Neural progenitor cell (in vitro differentiated cells): ENCODE data around the gene TNFRSF1B. TPM values are rescaled to one million over a fixed set of nuclear protein-coding genes. Genes with fewer than 3 reads are reported as not detected.

Experiments
- DNase-seq: peaks from one replicate; pipeline ENCODE4 v3.0.0-alpha.2; 2016; ENCODE audit warnings: low spot score
- H2AFZ ChIP-seq: fragments of 200-600 bp; sonication (generic); replicated peaks from 2 replicates; pipeline ENCODE4 v1.6.1; 2016; ENCODE audit warnings: antibody characterized with exemption
- H3F3A ChIP-seq: fragments of 200-600 bp; sonication (generic); 2 replicates; pipeline ENCODE4 v1.6.1; 2016; ENCODE audit warnings: antibody characterized with exemption, low read depth
- H3K27ac ChIP-seq: fragments of 200-600 bp; sonication (generic); 2 replicates; pipeline ENCODE4 v1.5.1; 2016; ENCODE audit warnings: mild to moderate bottlenecking
- H3K27me3 ChIP-seq: fragments of 200-600 bp; sonication (generic); 2 replicates; pipeline ENCODE4 v1.6.1; 2016; ENCODE audit warnings: mild to moderate bottlenecking, moderate library complexity
- H3K36me3 ChIP-seq: fragments of 200-600 bp; sonication (generic); 2 replicates; pipeline ENCODE4 v1.5.1; 2016
- H3K4me1 ChIP-seq: fragments of 200-600 bp; sonication (generic); 2 replicates; pipeline ENCODE4 v1.6.1; 2016; ENCODE audit warnings: mixed run types
- H3K4me2 ChIP-seq: fragments of 200-600 bp; sonication (generic); 2 replicates; pipeline ENCODE4 v1.6.1; 2016
- H3K4me3 ChIP-seq: fragments of 200-600 bp; sonication (generic); 2 replicates; pipeline ENCODE4 v1.5.1; 2016
- H3K79me2 ChIP-seq: fragments of 200-600 bp; sonication (generic); 2 replicates; pipeline ENCODE4 v1.6.1; 2016; ENCODE audit warnings: low read depth
- H3K9ac ChIP-seq: fragments of 200-600 bp; sonication (generic); 2 replicates; pipeline ENCODE4 v1.6.1; 2016
- H3K9me3 ChIP-seq: fragments of 200-600 bp; sonication (generic); 2 replicates; pipeline ENCODE4 v1.5.1; 2016; ENCODE audit warnings: low read depth
- H4K20me1 ChIP-seq: fragments of 200-600 bp; sonication (generic); 2 replicates; pipeline ENCODE4 v1.6.1; 2016; ENCODE audit warnings: low read depth
- H3K27ac Mint-ChIP-seq: 3 replicates; pipeline ENCODE4 v1.8.0; 2021; ENCODE audit warnings: mixed read lengths
- H3K27me3 Mint-ChIP-seq: 2 replicates; pipeline ENCODE4 v1.8.0; 2022; ENCODE audit warnings: low read depth, mild to moderate bottlenecking, inconsistent platforms, moderate library complexity, mixed read lengths; ENCODE audit not compliant: insufficient read depth
- H3K36me3 Mint-ChIP-seq: 3 replicates; pipeline ENCODE4 v1.8.0; 2021; ENCODE audit warnings: mixed read lengths
- H3K4me1 Mint-ChIP-seq: 3 replicates; pipeline ENCODE4 v1.8.0; 2021; ENCODE audit warnings: mixed read lengths
- H3K4me3 Mint-ChIP-seq: 3 replicates; pipeline ENCODE4 v1.8.0; 2021; ENCODE audit warnings: mild to moderate bottlenecking, moderate library complexity, mixed read lengths
- H3K9me3 Mint-ChIP-seq: 3 replicates; pipeline ENCODE4 v1.8.0; 2020; ENCODE audit warnings: mixed read lengths
- CTCF ChIP-seq: fragments of 200-600 bp; sonication (generic); IDR thresholded peaks from 2 replicates; pipeline ENCODE4 v1.5.1; 2017; ENCODE audit warnings: antibody characterized with exemption, mild to moderate bottlenecking
- EZH2 ChIP-seq: fragments of 200-600 bp; sonication (generic); IDR thresholded peaks from 2 replicates; pipeline ENCODE4 v1.6.1; 2017; ENCODE audit warnings: antibody characterized with exemption, mild to moderate bottlenecking, moderate library complexity
- EZH2phosphoT487 ChIP-seq: fragments of 200-600 bp; sonication (generic); IDR thresholded peaks from 2 replicates; pipeline ENCODE4 v1.6.1; 2017; ENCODE audit warnings: antibody characterized with exemption
- total RNA-seq: library from RNA; depleted of rRNA; stranded (reverse); fragments of >200 nt; gene quantifications from 2 replicates; pipeline ENCODE4 v1.2.3, GENCODE V29; 2015; ENCODE audit warnings: low replicate concordance

Gene TNFRSF1B
- total RNA-seq, 1 donor from 2014 or later: 0.04 TPM

- Histone ChIP-seq H4K20me1 (peaks cover 25% of the 10 kb centered on the region), H3K9ac (peak overlapping the region; percentile 67)
- peak overlapping the region; percentile 93 for H3K4me3 Mint-ChIP-seq
These were observed 64.4 kb downstream of the TNFRSF1B start for GRCh38 chr1:12231276-12231595.

GRCh38 chr1:12232221-12232620 is 65.4 kb downstream of the TNFRSF1B start:
- no peak overlapping the region for H3K4me2 ChIP-seq
- H3K27ac ChIP-seq: no peak overlapping the region
- H3K9ac ChIP-seq: no peak overlapping the region
- DNase-seq: no peak
- Mint-ChIP-seq H3K36me3 (peaks cover 4% of the 10 kb centered on the region), H3K27me3 (no peaks in the 10 kb centered on the region), H3K4me3 (no peak overlapping the region), H3K9me3 (no peaks in the 10 kb centered on the region), H3K4me1 (peaks cover 9% of the 10 kb centered on the region), H3K27ac (no peak overlapping the region)
- no peaks in the 10 kb centered on the region for H3K36me3 ChIP-seq
- peaks cover 25% of the 10 kb centered on the region for H3K79me2 ChIP-seq
- no peak overlapping the region for H3K4me3 ChIP-seq
- no peak overlapping the region for H2AFZ ChIP-seq
- no peak for TF ChIP-seq CTCF
- no peak for TF ChIP-seq EZH2
- TF ChIP-seq EZH2phosphoT487: no peak
- no peaks in the 10 kb centered on the region for H3K27me3 ChIP-seq
- peaks cover 25% of the 10 kb centered on the region for H4K20me1 ChIP-seq
- no peaks in the 10 kb centered on the region for H3K9me3 ChIP-seq
- peaks cover 4% of the 10 kb centered on the region for H3F3A ChIP-seq
- H3K4me1 ChIP-seq: peaks cover 4% of the 10 kb centered on the region

More at GRCh38 chr1:12231276-12231595, 64.4 kb downstream of the TNFRSF1B start:
- H3K9me3 Mint-ChIP-seq: no peaks in the 10 kb centered on the region
- H3K79me2 ChIP-seq: peaks cover 25% of the 10 kb centered on the region
- no peak overlapping the region for H2AFZ ChIP-seq
- H3K4me3 ChIP-seq: peak overlapping the region; percentile 88
- peaks cover 4% of the 10 kb centered on the region for H3F3A ChIP-seq
- no peak for TF ChIP-seq EZH2phosphoT487
- no peak for TF ChIP-seq EZH2
- no peak for TF ChIP-seq CTCF
- H3K36me3 ChIP-seq: no peaks in the 10 kb centered on the region
- peaks cover 9% of the 10 kb centered on the region for H3K4me1 Mint-ChIP-seq
- no peak overlapping the region for H3K27ac ChIP-seq
- no peak overlapping the region for H3K27ac Mint-ChIP-seq
- H3K36me3 Mint-ChIP-seq: peaks cover 2% of the 10 kb centered on the region
- H3K27me3 ChIP-seq: no peaks in the 10 kb centered on the region
- H3K9me3 ChIP-seq: no peaks in the 10 kb centered on the region
- H3K4me2 ChIP-seq: peak overlapping the region; percentile 99
- peaks cover 4% of the 10 kb centered on the region for H3K4me1 ChIP-seq
- peaks cover 2% of the 10 kb centered on the region for H3K27me3 Mint-ChIP-seq
- peak; percentile 14 for DNase-seq

GRCh38 chr1:12244078-12244477 is 77.3 kb downstream of the TNFRSF1B start:
- H3K27me3 Mint-ChIP-seq: no peaks in the 10 kb centered on the region
- TF ChIP-seq CTCF: peak; percentile 66
- TF ChIP-seq EZH2phosphoT487: no peak
- TF ChIP-seq EZH2: no peak

More at GRCh38 chr1:12244078-12244477, 77.3 kb downstream of the TNFRSF1B start:
- Mint-ChIP-seq H3K27ac (no peak overlapping the region), H3K4me3 (no peak overlapping the region), H3K36me3 (peaks cover 9% of the 10 kb centered on the region), H3K4me1 (peaks cover under 1% of the 10 kb centered on the region), H3K9me3 (no peaks in the 10 kb centered on the region)
- DNase-seq: peak; percentile 38
- Histone ChIP-seq H3K4me3 (no peak overlapping the region), H3K9me3 (no peaks in the 10 kb centered on the region), H3K4me2 (no peak overlapping the region), H3K36me3 (peaks cover 9% of the 10 kb centered on the region), H3K27ac (no peak overlapping the region), H3F3A (no peaks in the 10 kb centered on the region), H2AFZ (no peak overlapping the region), H3K79me2 (no peaks in the 10 kb centered on the region), H3K27me3 (no peaks in the 10 kb centered on the region), H3K9ac (no peak overlapping the region), H4K20me1 (no peaks in the 10 kb centered on the region), H3K4me1 (no peaks in the 10 kb centered on the region)
